ENCODE results near the gene PFKFB4.
"Not testable (repeated sequence)": the region's sequence is repeated elsewhere in the genome, so short reads cannot be mapped to it uniquely, and the experiment has no call there.

The PFKFB4 gene

GRCh38 chr3:48555949-48556795, 431 bp downstream of the PFKFB4 start:
- DNase-seq, result no peak

GRCh38 chr3:48555231-48555948, 1.2 kb downstream of the PFKFB4 start:
- no peak for DNase-seq

DNA sequence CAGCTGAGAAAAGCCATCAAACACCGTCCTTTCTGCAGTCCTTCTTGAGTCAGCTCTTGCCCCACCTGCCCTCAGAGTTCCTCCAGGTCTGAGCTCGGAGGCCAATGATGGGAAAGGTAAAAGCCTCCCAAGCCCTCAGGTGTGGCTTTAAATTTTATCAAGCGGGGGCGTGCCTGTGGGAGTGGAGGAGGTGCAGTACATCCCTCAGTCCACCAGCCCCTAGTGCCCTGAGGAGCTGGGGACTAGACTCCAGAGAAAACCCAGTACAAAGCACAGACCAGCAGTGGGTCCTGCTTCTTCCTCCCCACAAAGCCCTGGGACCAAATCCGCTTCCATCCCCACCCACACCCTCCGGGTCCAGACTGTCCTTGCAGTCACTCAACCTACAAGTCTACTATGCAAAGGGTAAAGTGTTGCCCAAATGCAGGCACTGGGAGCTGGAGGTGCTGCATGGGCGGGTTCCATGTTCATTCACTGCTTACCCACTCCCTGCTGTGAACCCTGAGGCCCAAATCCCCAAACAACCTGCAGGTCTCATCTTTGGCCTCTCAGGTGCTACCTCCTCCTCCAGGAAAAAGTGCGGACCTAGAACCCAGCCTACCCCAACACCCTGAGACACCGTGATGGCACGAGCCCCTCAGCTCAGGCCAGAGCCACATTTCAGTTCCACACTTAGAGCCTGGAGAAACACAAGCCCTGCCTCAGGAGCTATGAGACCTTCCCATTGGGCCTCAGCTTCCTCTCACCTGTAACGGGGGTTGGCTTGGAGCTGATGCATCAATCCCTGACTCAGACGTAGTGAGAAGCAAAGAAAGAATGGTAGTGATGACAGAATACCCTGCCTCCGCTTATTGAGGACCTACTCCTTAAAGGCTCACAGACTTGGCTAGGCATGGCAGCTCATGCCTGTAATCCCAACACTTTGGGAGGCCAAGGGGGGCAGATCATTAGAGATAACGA, 2.4 kb downstream of the PFKFB4 start:
- DNase-seq, result no peak

DNA sequence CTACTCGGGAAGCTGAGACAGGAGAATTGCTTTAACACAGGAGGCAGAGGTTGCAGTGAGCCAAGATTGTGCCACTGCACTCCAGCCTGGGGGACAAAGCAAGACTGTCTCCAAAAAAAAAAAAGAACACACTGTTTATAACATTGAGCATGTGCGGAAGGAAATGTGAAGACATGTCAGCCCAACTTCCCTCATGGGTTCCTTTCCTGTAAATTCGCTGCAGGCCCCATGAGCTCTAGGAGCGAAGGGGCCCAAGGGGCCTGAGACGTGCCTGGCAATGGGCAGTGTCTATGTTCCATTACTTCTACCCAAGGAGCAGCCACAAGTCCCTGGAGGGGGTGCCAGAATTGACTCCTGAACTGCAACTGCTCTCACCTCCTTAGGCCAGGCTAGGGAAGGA, 3.2 kb downstream of the PFKFB4 start:
- no peak for DNase-seq

DNA sequence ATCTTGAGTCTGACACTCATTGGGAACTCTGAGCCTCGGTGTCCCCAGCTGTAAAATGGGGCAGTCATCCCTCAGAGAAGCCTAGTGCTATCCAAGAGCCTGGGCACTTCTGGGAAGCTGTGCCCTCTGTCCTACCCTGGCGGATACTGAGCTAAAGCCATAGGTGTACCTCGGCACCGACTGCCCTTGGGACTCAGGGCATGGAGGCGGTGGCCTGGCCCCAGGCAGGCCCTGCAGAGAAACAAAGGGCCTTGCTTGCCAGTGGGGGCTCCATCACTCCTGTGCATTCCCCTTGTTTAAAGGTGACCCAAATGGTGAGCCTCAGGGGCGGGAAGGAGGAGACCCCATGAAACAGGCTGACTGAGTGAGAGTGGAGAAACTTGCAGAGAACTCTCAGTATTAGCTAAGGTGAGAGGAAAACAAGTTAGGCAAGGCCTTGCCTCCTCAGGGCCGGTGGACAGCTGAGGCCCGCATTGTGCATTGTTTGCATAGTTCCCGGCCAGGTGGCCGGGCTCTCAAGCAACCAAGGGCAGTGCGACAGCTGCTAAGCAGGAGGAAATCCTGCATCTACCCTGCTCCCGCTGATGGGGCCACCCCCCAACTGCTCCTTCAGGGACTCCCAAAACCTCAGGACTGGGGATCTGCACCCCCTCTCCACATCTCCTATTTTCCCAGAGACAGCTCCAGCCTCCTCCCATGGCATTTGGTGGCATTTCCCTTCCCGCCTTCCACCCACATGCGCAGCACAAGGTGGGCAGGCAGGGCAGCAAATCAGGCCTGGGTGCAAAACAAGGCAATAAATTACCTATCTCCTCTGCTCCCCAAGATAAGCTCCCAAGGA, 4.3 kb downstream of the PFKFB4 start:
- DNase-seq, result no peak

GRCh38 chr3:48551651-48552050, 5.0 kb downstream of the PFKFB4 start:
- not testable (repeated sequence) for DNase-seq

- DNase-seq, result peak; percentile 21
Observed at GRCh38 chr3:48548729-48549705, 7.6 kb downstream of the PFKFB4 start.

DNA sequence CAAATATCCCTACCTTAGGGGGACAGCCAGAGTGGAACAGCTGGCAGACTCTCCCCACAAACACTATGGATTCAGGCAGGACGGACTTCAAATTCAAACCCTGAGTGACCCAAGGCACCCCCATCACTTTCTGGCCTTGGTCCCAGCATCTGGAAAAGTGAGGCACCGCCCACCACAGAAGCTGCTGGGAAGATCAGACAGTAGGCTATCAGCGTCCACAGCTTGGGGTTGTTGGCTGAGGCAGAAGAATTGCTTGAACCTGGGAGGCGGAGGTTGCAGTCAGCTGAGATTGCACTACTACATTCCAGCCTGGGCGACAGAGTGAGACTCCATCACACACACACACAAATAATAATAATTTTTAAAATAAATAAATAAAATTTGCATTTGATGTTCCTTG, 8.5 kb downstream of the PFKFB4 start:
- no peak for DNase-seq

GRCh38 chr3:48546203-48546829, 10.3 kb downstream of the PFKFB4 start:
- DNase-seq, result no peak

- no peak for DNase-seq
Observed at GRCh38 chr3:48544141-48544540, 12.5 kb downstream of the PFKFB4 start.

- no peak for DNase-seq
Observed at GRCh38 chr3:48543271-48543866, 13.2 kb downstream of the PFKFB4 start.

GRCh38 chr3:48538451-48538850, 18.2 kb downstream of the PFKFB4 start:
- no peak for DNase-seq

DNA sequence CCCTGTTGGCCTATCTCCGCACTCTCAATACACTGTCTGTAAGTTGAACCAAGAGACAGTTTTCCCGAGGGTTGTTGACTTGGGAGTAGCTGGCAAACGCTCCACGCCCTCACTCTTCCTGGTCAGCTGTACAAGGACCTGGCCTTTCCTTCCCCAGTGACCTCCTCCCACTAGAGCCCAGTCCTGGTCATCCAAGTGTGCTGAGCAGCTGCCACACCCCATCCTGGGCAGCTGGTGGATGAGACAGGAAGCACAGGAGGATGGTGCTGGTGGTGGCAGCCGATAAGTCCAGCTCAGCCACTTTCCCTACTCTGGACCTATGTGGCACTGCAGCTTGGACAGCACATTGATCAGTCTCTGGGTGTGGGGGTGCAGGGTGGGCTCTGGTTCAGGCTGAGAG, 19.8 kb downstream of the PFKFB4 start:
- DNase-seq, result no peak

DNA sequence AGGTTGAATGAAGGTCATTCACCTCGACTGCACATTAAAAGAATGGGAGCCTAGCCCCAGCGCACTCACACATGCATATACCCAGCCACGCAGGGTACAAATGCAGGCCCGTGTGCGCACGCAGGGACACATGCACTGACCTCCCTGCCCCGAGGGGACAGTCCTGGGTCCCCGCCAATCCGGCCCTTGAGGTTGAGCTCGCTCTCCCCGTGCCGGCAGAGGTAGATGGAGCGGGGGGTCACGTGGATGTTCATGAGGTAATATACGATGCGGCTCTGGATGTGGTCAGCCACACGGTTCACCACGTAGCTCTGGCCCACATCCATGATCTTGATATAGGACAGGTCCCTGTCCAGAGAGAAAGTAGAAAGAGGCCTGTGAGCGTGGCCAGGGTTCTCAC, 20.5 kb downstream of the PFKFB4 start:
- DNase-seq, result no peak

- DNase-seq, result no peak
Observed at GRCh38 chr3:48535578-48535977, 21.0 kb downstream of the PFKFB4 start.

DNA sequence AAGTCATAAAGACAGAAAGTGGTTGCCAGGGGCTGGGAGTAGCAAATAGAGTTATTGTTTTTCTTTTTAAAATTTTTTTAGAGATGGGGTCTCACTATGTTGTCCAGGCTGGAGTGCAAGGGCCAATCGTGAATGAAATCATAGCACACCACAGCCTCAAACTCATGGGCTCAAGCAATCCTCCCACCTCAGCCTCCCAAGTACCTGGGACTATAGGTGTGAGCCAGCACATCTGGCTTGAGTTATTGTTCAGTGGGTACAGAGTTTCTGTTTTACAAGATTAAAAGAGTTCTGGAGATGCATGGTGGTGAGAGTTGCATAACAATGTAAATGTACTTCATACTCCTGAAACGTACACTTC, 23.6 kb downstream of the PFKFB4 start:
- DNase-seq, result no peak

DNA sequence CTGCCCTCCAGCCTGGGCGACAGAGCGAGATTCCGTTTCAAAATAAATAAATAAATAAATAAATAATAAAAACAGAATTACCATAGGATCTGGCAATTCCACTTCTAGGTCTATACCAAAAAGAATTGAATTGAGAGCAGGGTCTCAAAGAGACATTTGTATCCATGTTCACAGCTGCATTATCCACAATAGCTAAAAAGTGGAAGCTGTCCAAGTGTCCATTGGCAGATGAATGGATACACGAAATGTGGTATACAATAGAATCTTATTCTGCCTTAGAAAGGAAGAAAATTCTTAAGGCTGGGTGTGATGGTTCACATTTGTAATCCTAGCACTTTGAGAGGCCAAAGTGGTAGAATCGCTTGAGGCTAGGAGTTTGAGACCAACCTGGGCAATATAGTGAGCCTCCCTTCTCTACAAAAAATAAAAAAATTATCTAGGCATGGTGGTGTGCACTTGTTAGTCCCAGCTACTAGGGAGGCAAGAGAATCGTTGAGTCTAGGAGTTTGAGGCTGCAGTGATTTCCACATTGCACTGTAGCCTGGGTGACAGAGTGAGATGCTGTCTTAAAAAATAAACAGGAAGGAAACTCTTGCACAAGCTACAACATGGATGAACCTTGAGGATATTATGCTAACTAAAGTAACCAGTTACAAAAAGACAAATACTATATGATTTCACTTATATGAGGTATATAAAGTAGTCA, 24.2 kb downstream of the PFKFB4 start:
- no peak for DNase-seq

GRCh38 chr3:48530701-48531100, 25.9 kb downstream of the PFKFB4 start:
- not testable (repeated sequence) for DNase-seq

DNA sequence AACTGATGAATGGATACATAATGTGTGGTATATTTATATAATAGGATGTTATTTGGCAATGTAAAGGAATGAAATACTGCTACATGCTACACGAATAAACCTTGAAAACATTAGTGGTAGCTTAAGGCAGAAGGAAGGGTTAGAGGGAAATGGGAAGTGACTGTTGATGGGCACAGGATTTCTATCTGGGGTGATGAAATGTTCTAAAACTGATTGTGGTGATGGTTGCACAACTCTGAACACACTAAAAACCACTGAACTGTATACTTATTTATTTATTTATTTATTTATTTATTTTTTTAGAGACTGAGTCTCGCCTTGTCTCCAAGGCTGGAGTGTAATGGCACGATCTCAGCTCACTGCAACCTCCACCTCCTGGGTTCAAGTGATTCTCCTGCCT, 27.8 kb downstream of the PFKFB4 start:
- no peak for DNase-seq

Data from GOT3 (cell line).